Activated naive CD4-positive, alpha-beta T cell treated with anti-CD3 and anti-CD28 coated beads, Interleukin-2, amount 50 U/mL, for 16 hours (primary cell): ENCODE data around the gene DHRSX.
"Not testable (repeated sequence)": the region's sequence is repeated elsewhere in the genome, so short reads cannot be mapped to it uniquely, and the experiment has no call there.

Experiments used
- DNase-seq: peaks from one replicate; pipeline ENCODE4 v3.0.0-alpha.2; 2020

DHRSX gene

GRCh38 chrX:2492531-2493218, 8.1 kb downstream of the DHRSX start:
- DNase-seq, result no peak

GRCh38 chrX:2490634-2491033, 10.1 kb downstream of the DHRSX start:
- no peak for DNase-seq

- no peak for DNase-seq
Measured at GRCh38 chrX:2489446-2490445, 11.0 kb downstream of the DHRSX start.

- DNase-seq, result no peak
Measured at GRCh38 chrX:2488621-2489285, 12.0 kb downstream of the DHRSX start.

- DNase-seq, result no peak
Measured at GRCh38 chrX:2487366-2487765, 13.4 kb downstream of the DHRSX start.

GRCh38 chrX:2486476-2487133, 14.2 kb downstream of the DHRSX start:
- DNase-seq, result no peak

GRCh38 chrX:2485789-2486345, 14.9 kb downstream of the DHRSX start:
- DNase-seq, result no peak

- no peak for DNase-seq
Measured at GRCh38 chrX:2484721-2485648, 15.8 kb downstream of the DHRSX start.

GRCh38 chrX:2484256-2484655, 16.5 kb downstream of the DHRSX start:
- DNase-seq, result no peak

- no peak for DNase-seq
Measured at GRCh38 chrX:2483398-2484060, 17.2 kb downstream of the DHRSX start.

GRCh38 chrX:2481597-2481996, 19.2 kb downstream of the DHRSX start:
- not testable (repeated sequence) for DNase-seq

- not testable (repeated sequence) for DNase-seq
Measured at GRCh38 chrX:2479982-2480381, 20.8 kb downstream of the DHRSX start.

GRCh38 chrX:2479420-2479780, 21.4 kb downstream of the DHRSX start:
- no peak for DNase-seq

- DNase-seq, result no peak
Measured at GRCh38 chrX:2478546-2479419, 22.0 kb downstream of the DHRSX start.

GRCh38 chrX:2477313-2477712, 23.5 kb downstream of the DHRSX start:
- DNase-seq, result not testable (repeated sequence)

GRCh38 chrX:2474963-2475726, 25.6 kb downstream of the DHRSX start:
- DNase-seq, result no peak

- DNase-seq, result no peak
Measured at GRCh38 chrX:2474280-2474962, 26.4 kb downstream of the DHRSX start.

GRCh38 chrX:2473064-2473463, 27.7 kb downstream of the DHRSX start:
- not testable (repeated sequence) for DNase-seq
